HG03095 (cell line): ENCODE results near the gene PIM3.

Source experiments
- ATAC-seq: cut with Tn5 transposase; IDR thresholded peaks from one replicate; pipeline ENCODE4 v1.9.1; 2021; ENCODE audit warnings: moderate library complexity; ENCODE audit not compliant: unreplicated experiment

The PIM3 gene

DNA sequence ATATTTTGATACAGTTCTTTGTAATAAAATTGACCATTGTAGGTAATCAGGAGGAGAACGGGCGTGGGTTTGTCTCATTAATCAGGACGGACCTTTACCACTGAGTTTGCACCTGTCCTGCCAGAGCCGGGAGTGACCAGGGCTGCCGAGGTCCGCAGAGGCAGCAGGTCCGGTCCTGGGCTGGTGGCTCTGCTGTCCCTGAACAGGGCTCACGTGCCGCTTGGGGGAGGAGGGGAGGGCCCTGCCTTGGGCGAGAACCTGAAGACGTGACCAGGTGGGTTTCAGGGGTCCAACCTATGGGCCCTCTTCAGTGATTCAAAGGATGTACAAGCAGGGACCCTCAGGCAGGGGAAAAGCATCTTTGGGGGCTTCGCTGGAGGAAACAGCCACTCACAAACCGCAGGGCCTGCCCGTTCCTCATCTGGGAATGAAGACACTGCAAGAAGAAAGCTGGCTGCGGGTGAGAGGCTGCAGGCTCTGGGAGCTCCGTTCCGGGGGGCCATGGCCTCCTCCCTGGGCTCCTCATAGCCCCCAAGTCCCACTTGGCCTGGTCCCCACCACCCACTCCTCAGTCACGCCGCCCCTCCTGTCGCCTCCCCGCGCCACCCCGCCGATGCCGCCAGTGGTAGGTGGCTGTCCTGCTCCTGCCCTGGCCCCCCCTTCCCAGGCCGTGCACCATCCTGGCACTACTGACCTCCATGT lies 32.9 kb upstream of the PIM3 start:
- ATAC-seq = no peak

DNA sequence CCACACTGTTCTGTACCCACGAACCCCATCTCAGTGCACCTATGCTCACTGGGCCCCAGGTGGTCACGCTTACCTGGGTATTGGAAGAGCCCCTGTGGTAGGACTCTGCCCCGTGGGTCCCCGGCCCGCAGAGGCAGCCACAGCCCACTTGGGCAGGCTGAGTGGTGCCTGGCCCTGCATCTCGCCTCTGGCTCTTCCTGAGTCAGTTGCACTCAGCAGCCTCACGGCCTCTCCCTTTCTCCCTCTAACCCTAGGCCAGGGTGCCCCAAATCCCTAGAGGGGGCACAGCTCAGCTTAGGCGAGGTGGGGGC lies 32.4 kb upstream of the PIM3 start:
- ATAC-seq = no peak

DNA sequence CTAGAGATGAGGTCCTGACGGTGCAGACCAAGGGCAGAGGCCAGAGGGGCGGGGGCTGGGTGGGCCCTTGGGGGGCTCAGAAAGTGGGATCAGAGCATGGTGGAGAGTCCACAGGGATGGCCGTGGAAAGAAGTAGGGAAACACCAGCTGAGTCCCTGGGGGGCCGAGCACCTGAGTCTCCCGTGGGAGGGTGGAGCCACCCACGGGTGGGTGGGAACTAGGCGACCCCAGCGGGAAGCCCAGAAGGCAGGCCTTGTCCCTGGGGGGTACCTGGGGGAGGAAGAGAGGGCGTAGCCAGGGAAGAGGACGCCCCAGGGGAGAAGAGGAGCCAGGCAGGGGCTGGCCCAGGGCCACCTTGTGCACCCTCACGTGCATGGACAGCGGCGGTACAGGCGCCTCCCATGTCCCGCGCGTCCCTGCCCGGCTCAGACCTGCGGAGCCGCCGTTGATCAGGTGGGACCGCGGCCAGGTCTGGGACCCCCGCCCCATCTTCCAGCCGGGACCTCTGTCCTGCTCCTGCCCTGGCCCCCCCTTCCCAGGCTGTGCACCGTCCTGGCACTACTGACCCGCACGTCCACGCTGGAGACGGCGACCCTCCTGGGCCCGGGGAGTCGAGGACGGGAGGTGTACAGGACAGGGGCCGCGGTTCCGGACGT lies 31.9 kb upstream of the PIM3 start:
- ATAC-seq = no peak

DNA sequence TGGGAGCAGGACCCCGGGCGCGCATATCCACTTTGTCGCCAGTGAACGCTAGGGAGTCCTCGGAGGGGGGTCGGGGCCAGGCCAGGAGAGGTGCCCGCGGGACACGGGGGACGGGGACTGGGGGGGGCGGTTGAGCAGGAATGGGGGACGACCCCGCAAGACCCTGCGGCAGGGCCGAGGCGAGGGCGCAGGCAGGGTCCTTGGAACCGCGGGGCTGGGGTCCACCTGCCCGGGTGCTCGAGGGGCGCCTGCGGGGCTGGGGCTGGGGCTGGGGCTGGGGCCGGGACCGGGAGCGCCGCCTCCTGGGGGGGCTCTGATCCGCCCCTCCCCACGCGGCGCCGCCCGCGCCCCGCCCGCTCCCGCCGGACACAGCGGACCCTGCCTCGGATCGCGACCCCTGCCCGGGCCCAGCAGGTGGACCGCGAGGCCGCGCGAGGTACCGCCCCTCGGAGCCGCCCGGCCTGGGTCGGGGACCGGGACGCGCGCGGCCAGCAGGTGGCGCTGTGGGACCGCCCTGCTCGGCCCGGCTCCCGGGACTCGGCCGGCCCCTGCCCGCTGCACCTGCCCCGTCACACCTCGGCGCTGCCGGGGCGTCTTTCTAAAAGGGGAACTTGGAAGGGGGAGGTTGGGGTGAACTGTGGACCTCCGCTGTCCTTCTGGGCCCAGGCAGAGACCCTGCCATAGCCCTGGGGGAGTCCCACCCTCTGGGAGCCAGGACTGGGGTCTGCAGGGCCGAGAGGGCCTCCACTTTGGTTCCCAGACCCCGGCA lies 31.2 kb upstream of the PIM3 start:
- no peak for ATAC-seq

DNA sequence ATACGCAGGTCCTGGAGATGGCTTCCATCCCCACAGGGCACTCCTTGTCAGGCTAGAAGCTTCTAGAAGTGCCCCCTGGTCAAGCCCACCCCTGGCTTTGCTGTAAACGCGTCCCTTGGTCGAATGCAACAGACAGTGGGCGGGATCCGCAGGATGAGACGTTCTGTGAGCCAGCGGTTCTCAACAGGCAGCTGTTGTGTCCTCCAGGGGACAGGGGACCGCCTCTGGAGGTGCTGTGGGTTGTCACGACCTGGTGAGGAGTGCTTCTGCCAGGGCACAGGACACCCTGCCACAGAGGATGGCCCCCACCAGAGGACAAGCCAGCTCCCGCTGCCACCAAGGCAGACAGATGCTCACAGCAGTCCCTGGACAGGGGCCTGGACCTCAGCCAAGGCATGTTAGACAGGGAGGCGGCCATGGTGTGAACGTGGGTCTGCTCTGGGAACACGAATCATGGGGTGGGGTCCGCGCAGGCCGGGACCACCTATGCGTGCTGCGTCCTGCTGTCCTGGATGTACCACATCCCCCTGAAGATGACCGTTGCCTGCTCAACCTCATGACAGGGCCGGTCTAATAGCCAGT lies 30.5 kb upstream of the PIM3 start:
- ATAC-seq = no peak

DNA sequence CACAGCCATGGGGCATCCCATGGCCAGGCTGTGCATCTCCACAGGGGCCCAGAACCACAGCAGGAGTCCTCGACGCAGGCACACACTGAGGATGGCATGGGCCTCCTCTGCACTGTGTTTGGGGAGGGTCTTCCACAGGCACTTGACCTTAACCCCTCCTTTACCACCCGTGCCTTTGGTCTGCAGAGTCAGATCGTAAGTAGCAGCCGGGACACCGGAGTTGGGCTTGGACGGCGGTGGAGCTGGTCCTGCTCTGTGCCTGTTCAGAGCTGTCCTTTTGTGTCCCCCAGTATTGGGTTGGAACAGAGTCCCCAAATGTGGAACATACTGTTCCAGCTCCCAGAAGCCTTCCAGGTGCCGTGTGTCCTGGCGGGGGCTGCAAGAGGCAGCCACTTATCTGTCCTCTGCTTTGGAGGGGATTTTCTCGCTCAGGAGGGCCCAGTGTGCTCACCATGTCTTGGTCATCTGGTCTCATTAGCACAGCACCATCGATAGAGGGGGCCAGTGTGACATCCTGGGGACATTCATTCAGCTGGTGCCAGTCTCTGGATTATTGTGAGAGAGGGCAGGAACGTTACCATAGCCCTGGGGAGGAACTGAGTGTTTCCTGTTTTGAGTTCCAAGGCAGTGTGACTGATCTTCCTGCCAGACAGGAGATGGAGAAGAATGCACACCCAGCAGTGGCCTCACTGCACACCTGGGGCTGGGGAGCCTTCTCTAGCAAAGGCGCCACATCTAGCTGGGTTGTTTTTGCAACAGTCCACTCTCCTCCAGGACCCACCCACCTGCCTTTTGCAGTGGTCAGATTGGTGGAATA lies 29.8 kb upstream of the PIM3 start:
- ATAC-seq = no peak

DNA sequence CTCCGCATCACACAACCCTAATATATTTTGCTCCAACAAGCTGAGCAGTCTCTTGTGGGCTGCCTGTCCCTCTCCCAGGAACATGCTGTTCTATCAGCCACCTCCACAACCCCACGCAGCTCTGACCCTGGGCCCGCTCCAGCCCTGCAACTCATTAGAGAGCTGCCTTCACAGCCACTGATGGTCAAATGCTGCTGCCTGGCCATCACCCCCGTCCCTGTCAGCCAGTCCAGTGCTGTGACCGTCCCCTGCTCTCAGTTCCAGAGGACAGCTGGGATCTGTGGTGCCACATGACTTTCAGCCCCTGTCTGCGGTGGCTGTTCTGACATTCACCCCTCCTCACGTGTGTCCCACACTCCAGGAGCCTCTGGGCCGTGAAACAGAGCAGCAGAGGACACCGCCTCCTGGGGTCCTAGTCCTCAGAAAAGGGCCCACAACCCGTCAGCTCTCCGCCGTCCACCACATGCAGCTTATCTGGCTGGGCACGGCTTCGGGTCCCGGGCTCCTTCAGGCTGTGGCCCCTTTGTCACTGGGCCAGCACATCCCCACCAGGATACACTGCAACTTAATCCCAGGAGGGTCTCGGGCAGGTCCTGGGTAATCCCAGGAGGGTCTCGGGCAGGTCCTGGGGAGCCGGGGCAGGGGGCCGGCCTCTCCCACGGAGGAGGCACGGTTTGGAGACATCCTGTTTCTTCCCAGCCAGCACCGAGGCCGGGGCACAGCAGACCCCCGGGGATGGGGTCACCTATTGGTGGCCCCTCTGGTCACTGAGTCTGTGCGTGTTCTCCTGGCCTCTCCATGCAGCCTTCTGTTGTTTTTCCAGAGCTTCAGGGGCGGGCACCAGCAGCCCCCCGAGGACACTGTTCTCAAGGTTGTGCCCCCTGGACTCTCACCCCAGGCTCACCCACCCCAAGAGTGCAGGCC lies 27.1 kb upstream of the PIM3 start:
- no peak for ATAC-seq

DNA sequence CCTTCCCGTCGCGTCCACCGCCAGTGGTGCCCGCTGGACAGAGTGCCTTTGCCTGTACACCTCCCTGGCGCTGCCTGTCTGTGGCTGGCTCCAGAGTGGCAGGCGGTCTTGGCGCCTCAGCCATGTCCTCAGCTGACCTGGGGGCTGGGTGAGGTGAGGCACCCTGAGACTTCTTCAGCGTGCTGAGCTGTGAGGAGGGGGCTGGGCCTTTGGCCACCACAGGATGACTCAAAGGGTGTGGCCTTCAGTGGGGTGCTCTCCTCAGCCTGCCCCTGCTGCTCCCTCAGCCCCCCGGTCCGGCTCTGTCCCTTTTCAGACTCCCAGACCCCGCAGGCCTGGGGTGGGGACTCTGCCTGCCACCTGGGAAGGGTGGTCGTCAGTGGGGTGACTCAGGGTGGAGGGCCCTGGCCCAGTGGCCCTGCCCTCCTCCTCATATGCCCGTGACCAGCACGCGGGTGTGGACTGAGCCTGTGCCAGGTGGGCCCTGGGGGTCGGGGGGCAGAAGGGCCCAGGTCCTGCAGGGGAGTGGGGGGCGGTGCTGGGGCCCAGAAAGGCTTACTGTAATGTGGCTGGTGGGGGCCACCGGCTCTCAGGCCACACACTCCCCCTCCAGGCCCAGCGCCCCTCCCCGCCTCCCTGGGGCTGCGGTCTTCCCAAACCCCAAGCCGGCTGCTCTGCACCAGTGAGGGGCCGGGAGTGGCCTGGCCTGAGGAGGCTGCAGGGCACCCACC lies 26.2 kb upstream of the PIM3 start:
- ATAC-seq = no peak

DNA sequence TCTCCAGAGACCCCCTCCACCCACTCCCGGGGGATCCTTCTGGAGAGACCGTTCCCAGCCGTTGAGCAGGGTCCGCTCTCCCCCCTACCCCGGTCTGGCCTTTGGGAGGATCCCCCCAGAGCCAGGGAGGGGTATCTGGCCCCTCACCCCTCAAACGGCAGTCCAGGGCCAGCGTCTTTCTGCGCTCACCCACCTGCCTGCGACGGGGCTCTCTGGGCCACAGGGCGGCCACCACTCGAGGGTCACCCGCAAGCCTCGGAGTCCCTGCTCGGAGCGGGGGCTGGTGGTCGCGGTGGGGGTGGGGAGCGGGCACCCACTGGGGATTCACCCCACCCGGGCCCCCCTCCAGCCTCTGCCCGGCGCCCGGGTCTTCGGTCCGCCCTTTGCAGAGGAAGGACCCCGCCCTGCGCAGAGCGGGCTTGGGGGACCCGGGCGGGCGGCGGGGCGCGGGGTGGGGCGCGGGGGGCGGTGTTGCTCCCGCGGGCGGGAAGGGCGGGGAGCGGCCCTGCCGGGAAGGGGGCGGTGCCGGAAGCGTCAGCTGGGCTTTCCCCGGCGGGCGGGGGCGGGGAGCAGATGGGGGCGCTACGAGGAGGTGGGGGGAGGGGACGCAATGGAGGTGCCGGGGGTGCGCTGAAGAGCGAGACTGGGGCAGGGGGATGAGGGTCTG lies 25.5 kb upstream of the PIM3 start:
- ATAC-seq = no peak

DNA sequence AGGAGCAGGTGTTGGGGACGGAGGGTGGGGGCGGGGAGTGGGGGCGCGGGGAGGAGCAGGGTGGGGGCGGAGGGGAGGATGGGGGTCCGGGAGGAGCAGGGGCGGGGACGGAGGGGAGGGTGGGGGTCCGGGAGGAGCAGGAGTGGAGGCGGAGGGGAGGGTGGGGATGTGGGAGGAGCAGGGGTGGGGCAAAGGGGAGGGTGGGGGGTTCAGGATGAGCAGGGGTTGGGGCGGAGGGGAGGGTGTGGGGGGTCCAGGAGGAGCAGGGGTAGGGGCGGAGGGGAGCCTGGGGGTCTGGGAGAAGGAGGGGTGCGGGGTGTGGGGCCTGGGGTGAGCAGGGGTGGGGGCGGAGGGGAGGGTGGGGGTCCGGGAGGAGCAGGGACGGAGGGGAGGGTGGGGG lies 25.0 kb upstream of the PIM3 start:
- ATAC-seq = no peak

DNA sequence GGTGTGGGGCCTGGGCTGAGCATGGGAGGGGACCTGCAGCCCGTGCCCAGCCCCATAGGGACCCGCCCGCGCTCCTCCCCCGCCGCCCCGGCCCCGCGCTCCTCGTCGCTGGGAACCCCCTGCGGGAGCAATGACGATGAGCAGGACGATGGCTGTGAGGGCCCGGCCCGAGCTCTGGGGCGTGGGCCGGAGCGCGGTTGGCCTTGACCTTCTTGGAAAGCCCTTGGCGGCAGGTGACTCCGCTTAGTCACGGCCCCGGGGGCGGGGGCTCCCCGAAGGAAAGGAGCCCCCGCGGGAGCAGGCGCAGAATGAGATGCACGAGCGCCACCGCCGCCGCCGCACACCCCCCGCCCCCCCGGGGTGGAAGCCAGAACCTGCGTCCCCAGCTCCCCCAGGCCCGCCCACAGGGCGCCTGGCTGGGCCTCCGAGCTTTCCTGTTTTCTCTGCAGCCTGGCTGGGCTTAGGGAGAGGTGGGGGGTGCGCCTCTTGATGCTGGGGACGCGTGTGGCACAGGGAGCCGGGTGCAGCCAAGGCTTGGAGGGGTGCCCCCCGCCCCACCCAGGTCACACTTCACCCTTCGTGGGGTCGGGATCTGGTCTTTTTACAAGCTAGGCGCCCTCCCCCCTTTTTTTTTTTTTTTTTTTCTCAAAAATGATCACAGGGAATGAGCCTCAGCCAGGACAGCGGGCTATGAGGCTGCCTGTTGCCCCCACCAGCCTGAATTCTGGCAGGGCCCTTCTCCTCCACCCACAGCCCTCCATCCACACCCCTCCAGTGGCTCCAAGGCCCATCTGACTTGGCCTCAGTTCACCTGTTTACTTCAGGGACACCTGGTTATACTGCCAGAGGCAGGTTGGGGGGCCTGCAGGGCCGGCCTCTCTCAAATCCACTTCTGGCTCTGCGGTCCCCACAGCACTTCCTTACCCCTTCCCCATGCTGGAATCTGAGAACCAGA lies 24.3 kb upstream of the PIM3 start:
- peak; percentile 54 for ATAC-seq

DNA sequence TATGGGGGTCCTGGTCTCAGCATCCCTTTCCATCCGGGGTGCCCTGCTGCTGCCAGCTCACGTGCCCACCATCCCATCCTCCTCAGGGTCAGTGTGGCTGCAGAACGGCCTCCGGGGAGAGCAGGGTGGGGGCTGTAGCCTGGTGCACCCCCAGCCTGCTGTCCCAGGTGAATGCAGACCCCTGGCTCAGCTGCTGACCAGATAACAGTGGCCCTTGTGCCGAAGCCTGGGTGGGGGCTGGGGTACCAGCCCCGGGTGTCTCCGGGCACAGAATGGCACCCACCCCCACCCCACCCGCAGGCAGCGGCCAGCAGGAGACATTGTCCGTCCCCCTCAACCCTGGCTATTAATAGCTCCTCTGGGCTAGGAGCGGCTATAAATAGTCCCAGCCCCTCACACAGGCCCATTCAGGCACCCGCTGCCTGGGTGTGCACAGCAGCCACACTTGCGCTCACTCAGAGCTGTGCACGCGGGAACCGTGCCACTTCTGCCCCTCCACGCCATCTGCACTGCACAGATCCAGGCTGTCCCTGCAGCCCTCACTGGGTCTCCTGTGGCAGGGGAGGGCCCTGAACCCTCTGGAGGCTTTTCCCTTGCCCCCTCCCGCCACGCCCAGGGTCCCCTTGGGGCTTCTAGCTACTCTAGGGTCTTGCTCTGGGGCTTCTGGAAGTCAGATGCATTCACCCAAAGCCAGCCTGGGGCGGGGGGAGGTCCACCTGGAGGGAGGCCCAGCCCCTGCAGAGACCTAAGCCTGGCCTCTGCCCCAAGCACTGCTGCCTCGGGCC lies 23.4 kb upstream of the PIM3 start:
- no peak for ATAC-seq

DNA sequence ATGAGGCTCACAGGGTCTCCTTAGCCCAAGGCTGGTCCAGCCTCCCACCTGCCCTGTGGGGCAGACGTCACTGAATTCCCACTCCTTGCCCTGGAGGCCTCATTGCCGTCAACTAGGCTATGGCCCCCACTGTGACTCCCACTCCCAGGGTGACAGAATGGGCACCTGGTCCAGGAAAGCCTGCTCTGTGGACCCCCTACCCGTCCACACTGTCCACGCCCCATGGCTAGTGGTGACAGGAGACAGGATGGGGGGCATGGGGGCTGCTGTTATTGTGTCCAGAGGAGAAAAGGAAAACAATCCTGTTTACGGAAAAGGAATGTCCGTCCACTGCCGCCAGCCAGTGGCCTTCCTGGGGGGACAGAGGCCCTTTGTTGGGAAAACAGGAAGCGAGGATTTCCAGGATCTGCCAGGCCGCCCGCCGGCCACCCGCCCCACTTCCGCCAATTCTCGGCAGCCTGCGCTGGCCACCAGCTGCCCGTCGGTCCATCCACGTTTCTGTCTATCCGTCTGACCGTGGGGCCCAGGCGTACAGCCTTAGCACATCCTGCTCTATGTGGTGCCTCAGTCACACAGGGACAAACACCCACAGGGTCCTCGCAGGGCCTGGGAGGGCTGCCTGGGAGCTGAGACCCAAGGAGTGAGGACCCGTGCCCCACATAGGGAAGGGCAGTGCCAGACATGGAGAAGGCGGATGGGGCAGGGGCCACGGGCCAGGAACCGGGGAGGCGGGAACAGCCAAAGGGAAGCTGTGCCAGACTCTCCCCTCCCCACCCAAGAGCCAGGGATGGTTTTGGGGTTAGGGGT lies 22.6 kb upstream of the PIM3 start:
- no peak for ATAC-seq

DNA sequence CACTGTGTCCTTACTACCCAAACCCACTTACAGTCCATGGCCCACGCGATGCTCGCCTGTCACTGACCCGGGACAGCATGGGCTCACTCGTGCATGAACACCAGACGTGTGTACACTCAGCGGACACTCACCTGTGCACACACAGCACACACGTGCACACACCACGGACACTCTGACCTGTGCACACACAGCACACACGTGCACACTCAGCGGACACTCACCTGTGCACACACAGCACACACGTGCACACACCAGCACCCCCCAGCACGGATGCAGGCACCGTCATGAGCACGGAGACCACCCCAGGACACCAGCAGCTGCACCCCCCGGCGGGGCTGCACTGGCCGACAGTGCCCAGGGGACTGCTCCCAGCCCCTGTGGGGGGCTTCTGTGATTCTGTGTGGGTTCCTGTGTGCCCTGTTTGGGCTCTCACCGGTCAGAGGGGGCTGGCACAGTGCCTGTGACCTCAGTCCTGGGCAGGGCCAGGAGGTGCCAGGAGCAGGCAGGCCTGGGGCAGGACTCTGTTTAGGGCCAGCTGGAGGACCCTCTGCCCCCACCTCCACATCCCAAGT lies 21.9 kb upstream of the PIM3 start:
- no peak for ATAC-seq

DNA sequence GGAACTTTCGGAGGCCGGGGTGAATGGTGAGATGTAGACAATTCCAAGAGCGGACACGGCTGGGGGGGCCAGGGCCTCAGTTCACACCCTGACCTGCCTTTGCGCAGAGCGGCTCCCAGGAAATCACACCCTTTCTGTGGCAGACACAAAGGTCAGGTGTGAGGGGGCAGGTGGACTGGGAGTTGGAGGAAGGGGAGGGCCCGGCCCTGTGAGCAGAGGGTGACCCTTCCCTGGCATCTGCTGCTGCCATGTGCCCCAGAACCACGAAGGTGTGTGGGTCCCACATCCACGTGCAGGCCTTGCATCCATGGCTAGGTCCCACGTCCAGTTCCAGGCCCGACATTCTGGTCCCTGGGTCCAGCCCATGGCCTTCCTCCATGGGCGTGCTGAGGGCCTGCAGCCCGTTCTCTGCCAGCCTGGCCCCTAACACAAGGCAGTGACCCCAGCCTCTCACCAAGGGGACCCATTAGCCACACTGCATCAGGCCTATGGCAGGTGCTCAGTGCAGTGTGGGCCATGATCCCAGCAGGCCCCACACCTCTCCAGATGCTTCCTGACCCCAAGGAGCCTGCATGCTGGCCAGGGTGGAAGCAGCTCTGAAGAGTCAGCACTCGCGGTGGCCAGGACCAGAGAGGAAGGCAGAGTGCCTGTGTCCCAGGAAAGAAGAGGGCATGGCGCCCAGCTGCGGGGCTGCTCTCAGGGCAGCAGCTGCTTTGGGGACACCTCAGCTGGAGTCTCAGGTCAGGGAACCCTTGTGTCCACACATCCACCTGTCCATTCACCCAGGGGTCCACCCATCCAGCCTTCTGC lies 18.9 kb upstream of the PIM3 start:
- ATAC-seq = no peak
